Kidney (tissue), 22 donors: ENCODE results near the gene RNF150. TPM values are rescaled to one million over a fixed set of nuclear protein-coding genes. Genes with fewer than 3 reads are reported as not detected.
A peak's percentile ranks its signal among the peaks of the same experiment; 100 is the strongest.

Experiments used
- DNase-seq, 5 donors: peaks; one replicate each; pipeline ENCODE4 v3.0.0-alpha.2; 2013 to 2020
- FAIRE-seq: peaks from 2 replicates; lab custom pipeline; 2012; peaks lifted over from hg19 to GRCh38; lab: Jason Lieb, UNC
- H3K27ac ChIP-seq, 2 donors: one replicate each; pipeline ENCODE4 v1.7.0; 2013; ENCODE audit warnings: low read depth in 2 of 2, low read length in 2 of 2, inconsistent platforms in 1 of 2
- H3K27me3 ChIP-seq: one replicate; pipeline ENCODE4 v1.7.1; 2013; ENCODE audit warnings: low read length, inconsistent platforms; ENCODE audit not compliant: control insufficient read depth, insufficient read depth
- H3K36me3 ChIP-seq, 3 donors: one replicate each; pipeline versions ENCODE4 v1.7.0 to v1.7.1; 2013; ENCODE audit warnings: low read length in 3 of 3, control low read depth in 1 of 3, inconsistent platforms in 1 of 3; ENCODE audit not compliant: insufficient read depth in 3 of 3, control insufficient read depth in 2 of 3
- H3K4me1 ChIP-seq, 3 donors: one replicate each; pipeline versions ENCODE4 v1.7.0 to v1.7.1; 2013; ENCODE audit warnings: low read length in 3 of 3, inconsistent platforms in 1 of 3, low read depth in 1 of 3; ENCODE audit not compliant: control insufficient read depth in 2 of 3, insufficient read depth in 2 of 3
- H3K4me3 ChIP-seq, 3 donors: one replicate each; pipeline versions ENCODE4 v1.7.0 to v1.8.1; 2013; ENCODE audit warnings: low read length in 3 of 3, control low read depth in 1 of 3, inconsistent platforms in 1 of 3
- H3K9ac ChIP-seq, 3 donors: one replicate each; pipeline versions ENCODE4 v1.7.0 to v1.7.1; 2013; ENCODE audit warnings: low read length in 3 of 3, control low read depth in 1 of 3, inconsistent platforms in 1 of 3
- H3K9me3 ChIP-seq, 3 donors: one replicate each; pipeline versions ENCODE4 v1.7.0 to v1.7.1; 2013; ENCODE audit warnings: low read length in 3 of 3, control low read depth in 1 of 3, inconsistent platforms in 1 of 3; ENCODE audit not compliant: control insufficient read depth in 2 of 3, insufficient read depth in 1 of 3
- CTCF ChIP-seq: IDR thresholded peaks from 3 replicates; pipeline ENCODE4 v1.5.1; 2012; ENCODE audit warnings: mild to moderate bottlenecking, moderate library complexity, borderline replicate concordance; ENCODE audit not compliant: insufficient read depth; ENCODE audit errors: extremely low read depth
- intact Hi-C: fragments of 100-400 bp; cut with DNase I; formaldehyde crosslinking; loops from one replicate; pipeline ENCODE4 v1.11.1; 2022
- long read RNA-seq, 10 donors: library from polyadenylated mRNA in 1 of 10; unstranded in 1 of 10; transcript quantifications; one replicate each; pipeline ENCODE4 v2.0.0 and lab custom pipeline, GENCODE V29; 2021 to 2026
- polyA plus RNA-seq: library from polyadenylated mRNA; stranded (reverse); fragments of 350-450 nt; fragmentation: Illumina TruSeq; extraction: RNeasy Lipid Tissue Mini Kit (QIAGEN cat#74804); gene quantifications from one replicate; pipeline ENCODE4 v1.2.3, GENCODE V29; 2014; ENCODE audit warnings: low read depth, low replicate concordance; ENCODE audit not compliant: insufficient read depth
- total RNA-seq: library from RNA; stranded (reverse); fragmentation: NEBNext Ultra II Directional; extraction: Animal tissue kit (Norgen Biotek cat#: 25700); gene quantifications from one replicate; pipeline ENCODE4 v1.2.1, GENCODE V29; 2021
- donor health status: control.
- donor health status: control.
- donor health status: control.
- donor health status: control.
- donor health status: control.
- donor health status: DM: yes; HTN: yes; CAD: no.
- donor health status: Normal renal cell carcinoma (clear cell type).

RNF150 gene
- total RNA-seq = 34.2 TPM
- 5.0 TPM for polyA plus RNA-seq
- long read RNA-seq, donor 1, full-length matches to known transcripts = 2 of 2 reads
- long read RNA-seq, donor 1, partial matches to known transcripts = 0 of 2 reads
- long read RNA-seq, donor 1, other reads (novel, unspliced or antisense) = 0 of 2 reads
- long read RNA-seq, donor 2, full-length matches to known transcripts = 1 of 1 reads
- long read RNA-seq, donor 2, partial matches to known transcripts = 0 of 1 reads
- long read RNA-seq, donor 2, other reads (novel, unspliced or antisense) = 0 of 1 reads
- long read RNA-seq, donor 3, full-length matches to known transcripts = 8 of 8 reads
- long read RNA-seq, donor 3, partial matches to known transcripts = 0 of 8 reads
- long read RNA-seq, donor 3, other reads (novel, unspliced or antisense) = 0 of 8 reads
- long read RNA-seq, donor 4, full-length matches to known transcripts = 5 of 5 reads
- long read RNA-seq, donor 4, partial matches to known transcripts = 0 of 5 reads
- long read RNA-seq, donor 4, other reads (novel, unspliced or antisense) = 0 of 5 reads
- long read RNA-seq, donor 5 = 0 reads
- long read RNA-seq, donor 6, full-length matches to known transcripts = 2 of 2 reads
- long read RNA-seq, donor 6, partial matches to known transcripts = 0 of 2 reads
- long read RNA-seq, donor 6, other reads (novel, unspliced or antisense) = 0 of 2 reads
- long read RNA-seq, donor 7, full-length matches to known transcripts = 9 of 22 reads
- long read RNA-seq, donor 7, partial matches to known transcripts = 6 of 22 reads
- long read RNA-seq, donor 7, other reads (novel, unspliced or antisense) = 7 of 22 reads
- long read RNA-seq, donor 8, full-length matches to known transcripts = 4 of 10 reads
- long read RNA-seq, donor 8, partial matches to known transcripts = 6 of 10 reads
- long read RNA-seq, donor 8, other reads (novel, unspliced or antisense) = 0 of 10 reads
- long read RNA-seq, donor 9, full-length matches to known transcripts = 2 of 2 reads
- long read RNA-seq, donor 9, partial matches to known transcripts = 0 of 2 reads
- long read RNA-seq, donor 9, other reads (novel, unspliced or antisense) = 0 of 2 reads
- long read RNA-seq, donor 10, full-length matches to known transcripts = 2 of 2 reads
- long read RNA-seq, donor 10, partial matches to known transcripts = 0 of 2 reads
- long read RNA-seq, donor 10, other reads (novel, unspliced or antisense) = 0 of 2 reads

- Histone ChIP-seq H3K9me3 (no peaks in the 10 kb centered on the region), H3K27ac (peak within 1 kb of the TSS; percentile 54 to 66), H3K9ac (peak within 1 kb of the TSS; percentile 61 to 84 (median 72)), H3K4me3 (peak within 1 kb of the TSS; percentile 79 to 89 (median 84)), H3K36me3 (no peaks in the 10 kb centered on the region), H3K4me1 (peaks cover 0 to 8% (median 3%) of the 10 kb centered on the region in 3 donors), H3K27me3 (no peaks in the 10 kb centered on the region)
- TF ChIP-seq CTCF = peak; percentile 65
- DNase-seq (peak; percentile 91 to 98 (median 93)), FAIRE-seq (no peak)
- intact Hi-C loops = loop anchor here (5.0 kb wide), 1 partner anchor 271 kb away; no protein-coding TSS in a partner anchor
Measured at GRCh38 chr4:141133146-141133998, at the start of gene RNF150. TSS of gene RNF150 (minus strand) at chr4:141133469.

GRCh38 chr4:141180991-141181761 is 47.9 kb upstream of the RNF150 start:
- no peak overlapping the region for H3K4me3 ChIP-seq
- no peak overlapping the region for H3K9ac ChIP-seq
- intact Hi-C loops = no loop called here
- no peak overlapping the region for H3K27ac ChIP-seq
- TF ChIP-seq CTCF = no peak
- FAIRE-seq (peak; percentile 3), DNase-seq (no peak)
- H3K27me3 ChIP-seq = no peaks in the 10 kb centered on the region
- H3K36me3 ChIP-seq = no peaks in the 10 kb centered on the region
- peaks cover 0 to 4% (median 0%) of the 10 kb centered on the region in 3 donors for H3K9me3 ChIP-seq
- H3K4me1 ChIP-seq = no peaks in the 10 kb centered on the region
